GM12878 (cell line): ENCODE results near the gene SNAPIN.

Source experiments
- CTCF ChIP-seq, 3 experiments: IDR thresholded peaks in 2 of 3; conservative IDR thresholded peaks in 1 of 3; 2 replicates each; pipeline ENCODE4 v1.5.1; 2011; ENCODE audit warnings: low read depth in 3 of 3, low read length in 3 of 3, mild to moderate bottlenecking in 3 of 3, control low read depth in 2 of 3, moderate library complexity in 2 of 3, inconsistent platforms in 1 of 3, mixed read lengths in 1 of 3; ENCODE audit not compliant: control insufficient read depth in 2 of 3, insufficient read depth in 1 of 3; ENCODE audit errors: extremely low read depth in 1 of 3
- EGR1 ChIP-seq, 2 experiments: IDR thresholded peaks; 1 replicate in 1 of 2; 2 replicates in 1 of 2; pipeline ENCODE4 v1.6.1; 2011 to 2012; ENCODE audit warnings: low read depth in 2 of 2, low read length in 2 of 2, borderline replicate concordance in 1 of 2, mild to moderate bottlenecking in 1 of 2, moderate library complexity in 1 of 2
- EP300 ChIP-seq, 2 experiments: fragments of 150-350 bp in 1 of 2; IDR thresholded peaks; 2 replicates each; pipeline ENCODE4 v1.6.1; 2011 to 2012; ENCODE audit warnings: low read depth in 2 of 2, low read length in 2 of 2, borderline replicate concordance in 1 of 2, improper control_type of control experiment in 1 of 2, inconsistent platforms in 1 of 2; ENCODE audit not compliant: control insufficient read depth in 1 of 2
- MYC ChIP-seq: IDR thresholded peaks from 2 replicates; pipeline ENCODE4 v1.6.1; 2011; ENCODE audit warnings: mild to moderate bottlenecking, low read length, moderate library complexity, inconsistent platforms; ENCODE audit not compliant: insufficient read depth, insufficient replicate concordance, insufficient read length, severe bottlenecking
- NRF1 ChIP-seq: conservative IDR thresholded peaks from 2 replicates; pipeline ENCODE4 v1.6.1; 2011; ENCODE audit warnings: mild to moderate bottlenecking, low read depth, low read length, improper control_type of control experiment
- POLR2A ChIP-seq: IDR thresholded peaks from 2 replicates; pipeline ENCODE4 v1.6.1; 2011; ENCODE audit warnings: low read depth, mild to moderate bottlenecking, low read length
- RAD21 ChIP-seq: IDR thresholded peaks from 2 replicates; pipeline ENCODE4 v1.6.1; 2011; ENCODE audit warnings: mild to moderate bottlenecking, low read depth, low read length, moderate library complexity; ENCODE audit not compliant: insufficient read depth
- REST ChIP-seq: IDR thresholded peaks from 2 replicates; pipeline ENCODE4 v1.6.1; 2012; ENCODE audit warnings: mild to moderate bottlenecking, low read depth, low read length
- SUPT20H ChIP-seq: IDR thresholded peaks from 2 replicates; pipeline ENCODE4 v1.6.1; 2011; ENCODE audit warnings: low read depth, mild to moderate bottlenecking, low read length, moderate library complexity, borderline replicate concordance; ENCODE audit not compliant: control insufficient read depth
- USF2 ChIP-seq: IDR thresholded peaks from 2 replicates; pipeline ENCODE4 v1.6.1; 2011; ENCODE audit warnings: low read depth, low read length, improper control_type of control experiment, borderline replicate concordance
- TF ChIP-seq, protein P1 (sequence below): IDR thresholded peaks from 2 replicates; pipeline ENCODE4 v1.6.1; 2011; ENCODE audit warnings: low read depth, mild to moderate bottlenecking, low read length, moderate library complexity, borderline replicate concordance; ENCODE audit errors: extremely low read depth

- TF ChIP-seq POLR2A (no peak), CTCF (IDR thresholded peaks at IDR 0.05 in 2 of 3, conservative IDR thresholded peaks at IDR 0.05 in 1 of 3; ENCODE audit: control insufficient read depth in 2 of 3, extremely low read depth in 1 of 3, insufficient read depth in 1 of 3, low read depth in 3 of 3, low read length in 3 of 3) (no peak), EP300 (IDR thresholded peaks at IDR 0.05; ENCODE audit: borderline replicate concordance in 1 of 2, control insufficient read depth in 1 of 2, low read depth in 2 of 2, low read length in 2 of 2) (no peak), RAD21 (no peak), MYC (no peak), SUPT20H (no peak), USF2 (no peak), EGR1 (IDR thresholded peaks at IDR 0.05; ENCODE audit: borderline replicate concordance in 1 of 2, low read depth in 2 of 2, low read length in 2 of 2) (no peak), NRF1 (no peak), REST (no peak)
- TF ChIP-seq, protein P1, sequence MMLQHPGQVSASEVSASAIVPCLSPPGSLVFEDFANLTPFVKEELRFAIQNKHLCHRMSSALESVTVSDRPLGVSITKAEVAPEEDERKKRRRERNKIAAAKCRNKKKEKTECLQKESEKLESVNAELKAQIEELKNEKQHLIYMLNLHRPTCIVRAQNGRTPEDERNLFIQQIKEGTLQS = no peak
These were observed 4.7 kb downstream of the SNAPIN start for GRCh38 chr1:153663211-153663610.
